Activated CD4-positive, alpha-beta T cell treated with anti-CD3 and anti-CD28 coated beads, Interleukin-2, amount 50 U/mL, for 24 hours (primary cell): Measurements from ENCODE around the gene IGF2.

Source experiments
- DNase-seq, 2 donors: peaks; one replicate each; pipeline ENCODE4 v3.0.0-alpha.2; 2020; ENCODE audit warnings: low read depth in 1 of 2, low spot score in 1 of 2

The IGF2 gene

GRCh38 chr11:2137202-2138067 is 1.8 kb downstream of the IGF2 start:
- DNase-seq: no peak

- DNase-seq: no peak
These were observed 2.3 kb downstream of the IGF2 start for GRCh38 chr11:2136952-2137201.

DNA sequence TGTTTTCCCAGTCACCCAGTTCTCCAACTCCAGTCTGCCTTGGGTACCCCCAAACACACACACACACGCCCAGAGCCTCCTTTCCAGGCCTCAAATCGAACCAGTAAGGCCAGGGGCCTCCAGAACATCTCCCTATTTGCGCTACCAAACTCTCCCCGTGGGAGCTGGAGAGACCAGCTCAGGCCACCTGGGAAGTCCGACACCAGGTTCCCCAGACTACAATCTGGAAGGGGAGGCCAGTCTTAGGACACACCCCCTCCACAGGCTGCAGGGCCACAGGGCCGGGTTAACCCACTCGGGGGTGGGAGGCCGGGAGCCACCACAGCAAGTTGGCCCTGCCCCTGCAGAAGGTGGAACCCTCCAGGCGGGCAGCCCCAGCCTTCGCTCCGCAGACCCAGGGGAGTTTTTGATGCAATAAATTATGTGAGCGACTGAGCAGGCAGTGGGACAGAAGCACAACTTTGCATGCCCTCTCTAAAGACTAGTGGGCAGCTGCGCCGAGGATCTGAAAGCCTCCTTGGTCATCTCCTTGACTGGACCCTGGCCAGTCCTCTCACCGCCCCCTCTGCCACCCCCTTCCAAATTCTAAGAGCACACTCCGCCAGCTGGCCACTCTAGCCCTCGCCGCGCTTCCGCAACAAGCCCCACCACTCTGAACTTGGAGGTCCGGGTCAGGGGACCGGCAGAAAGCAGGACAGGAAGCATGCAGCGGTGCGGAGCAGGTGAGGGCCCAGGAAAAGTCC is 2.8 kb downstream of the IGF2 start:
- no peak for DNase-seq

- DNase-seq: no peak
These were observed 3.5 kb downstream of the IGF2 start for GRCh38 chr11:2135648-2136201.

- DNase-seq: no peak
These were observed 4.1 kb downstream of the IGF2 start for GRCh38 chr11:2135018-2135569.

DNA sequence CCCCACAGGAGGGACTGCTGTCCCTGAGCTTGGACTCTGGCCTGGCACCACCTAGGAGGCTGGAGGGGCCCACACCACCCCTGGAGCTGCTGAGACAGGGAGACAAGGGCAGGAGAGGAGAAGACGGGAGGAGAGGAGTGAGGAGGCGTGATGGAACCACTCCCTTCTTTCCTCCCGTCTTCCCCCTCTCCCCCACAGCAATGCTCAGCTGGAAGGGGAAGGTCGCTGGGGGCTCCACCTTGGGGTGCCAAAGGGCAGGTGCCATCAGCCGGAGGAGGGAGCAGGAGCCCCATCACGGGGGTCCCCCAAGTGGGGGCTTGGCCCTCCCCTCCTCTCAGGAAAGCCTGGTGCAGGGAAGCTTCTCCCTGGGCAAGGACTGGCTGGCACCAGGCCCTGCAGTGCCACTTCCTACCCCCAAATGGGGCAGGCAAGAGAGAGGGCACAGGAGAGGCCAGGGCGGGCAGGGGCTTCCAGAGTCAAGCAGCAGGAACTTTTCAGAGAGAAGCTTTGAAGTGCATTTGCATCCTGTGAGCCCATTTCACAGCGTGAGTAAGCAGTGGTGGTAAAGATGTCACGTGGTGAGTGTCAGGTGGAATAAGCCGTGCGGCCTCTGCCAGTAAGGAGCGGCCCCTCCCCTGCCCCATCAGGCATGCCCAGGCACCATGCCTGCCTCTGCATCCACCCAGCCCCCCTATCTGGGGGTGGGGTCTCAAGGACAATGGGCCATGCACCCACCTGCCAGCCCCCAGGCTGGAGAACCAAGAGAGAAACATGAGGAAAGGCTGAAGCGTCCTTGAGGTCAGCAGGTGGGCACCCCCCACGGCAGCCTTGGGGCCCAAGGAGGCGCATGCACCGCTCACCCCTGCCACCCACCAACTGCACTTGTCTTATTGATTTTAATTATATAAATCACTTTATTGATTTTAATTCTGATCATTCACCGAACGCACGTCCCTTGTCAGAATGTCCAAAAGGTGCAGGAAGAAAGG is 4.9 kb downstream of the IGF2 start:
- DNase-seq: no peak

DNA sequence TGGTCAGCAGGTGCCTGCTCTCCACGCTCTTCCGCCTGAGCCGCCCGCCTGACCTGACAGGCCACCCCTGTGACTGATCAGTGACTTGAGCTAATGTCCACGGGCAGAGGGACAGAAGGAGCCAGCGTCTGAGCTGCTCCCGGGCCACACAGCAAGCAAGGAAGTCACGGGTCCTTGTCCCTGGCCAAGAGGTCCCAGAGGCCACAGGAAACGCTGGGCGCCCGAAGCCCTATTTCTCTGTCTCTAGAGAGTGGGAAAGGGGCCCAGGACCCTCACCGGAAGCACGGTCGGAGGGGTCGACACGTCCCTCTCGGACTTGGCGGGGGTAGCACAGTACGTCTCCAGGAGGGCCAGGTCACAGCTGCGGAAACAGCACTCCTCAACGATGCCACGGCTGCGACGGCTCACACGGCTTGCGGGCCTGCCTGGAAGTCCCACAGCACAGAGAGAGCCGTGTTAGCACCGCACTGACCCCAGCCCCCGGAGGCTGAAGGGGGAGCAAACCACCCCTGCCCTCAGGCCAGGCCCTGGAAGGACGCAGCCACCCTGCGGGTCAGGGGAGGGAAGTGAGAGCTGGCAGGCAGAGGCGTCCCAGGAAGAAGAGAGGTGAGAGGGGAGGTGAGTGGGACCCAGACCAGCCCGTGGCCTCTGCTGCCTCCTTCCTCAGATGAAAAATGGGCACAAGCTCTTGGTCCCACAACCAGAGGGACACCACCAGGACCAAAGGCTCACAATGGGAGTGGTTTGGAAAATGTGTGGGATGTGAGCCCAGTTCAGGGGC is 5.8 kb downstream of the IGF2 start:
- DNase-seq: no peak

DNA sequence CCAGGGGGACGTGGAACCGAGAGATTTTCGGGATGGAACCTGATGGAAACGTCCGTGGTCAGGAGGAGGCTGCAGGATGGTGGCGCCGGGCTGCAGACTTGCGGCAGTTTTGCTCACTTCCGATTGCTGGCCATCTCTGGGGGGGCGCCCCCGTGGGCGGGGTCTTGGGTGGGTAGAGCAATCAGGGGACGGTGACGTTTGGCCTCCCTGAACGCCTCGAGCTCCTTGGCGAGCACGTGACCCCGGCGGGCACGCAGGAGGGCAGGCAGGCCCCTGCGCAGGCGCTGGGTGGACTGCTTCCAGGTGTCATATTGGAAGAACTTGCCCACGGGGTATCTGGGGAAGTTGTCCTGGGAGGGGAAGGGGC is 6.3 kb downstream of the IGF2 start:
- no peak for DNase-seq

DNA sequence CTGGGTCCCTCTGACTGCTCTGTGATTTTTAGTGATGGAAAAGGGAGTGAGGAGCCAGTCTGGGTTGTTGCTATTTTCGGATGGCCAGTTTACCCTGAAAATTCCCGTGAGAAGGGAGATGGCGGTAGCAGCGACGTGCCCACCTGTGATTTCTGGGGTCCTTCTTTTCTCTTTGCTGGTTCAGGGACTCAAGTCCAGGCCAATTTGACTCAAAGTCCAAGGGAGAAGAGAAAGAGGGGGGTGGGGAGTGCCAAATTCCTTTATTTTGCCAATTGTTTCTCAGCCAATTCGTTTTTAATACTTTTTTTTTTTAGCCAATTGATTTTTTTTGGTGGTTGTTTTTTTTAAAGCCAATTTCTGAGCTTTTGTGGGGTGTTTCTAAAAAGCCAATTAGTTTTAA is 6.9 kb downstream of the IGF2 start:
- DNase-seq: no peak

DNA sequence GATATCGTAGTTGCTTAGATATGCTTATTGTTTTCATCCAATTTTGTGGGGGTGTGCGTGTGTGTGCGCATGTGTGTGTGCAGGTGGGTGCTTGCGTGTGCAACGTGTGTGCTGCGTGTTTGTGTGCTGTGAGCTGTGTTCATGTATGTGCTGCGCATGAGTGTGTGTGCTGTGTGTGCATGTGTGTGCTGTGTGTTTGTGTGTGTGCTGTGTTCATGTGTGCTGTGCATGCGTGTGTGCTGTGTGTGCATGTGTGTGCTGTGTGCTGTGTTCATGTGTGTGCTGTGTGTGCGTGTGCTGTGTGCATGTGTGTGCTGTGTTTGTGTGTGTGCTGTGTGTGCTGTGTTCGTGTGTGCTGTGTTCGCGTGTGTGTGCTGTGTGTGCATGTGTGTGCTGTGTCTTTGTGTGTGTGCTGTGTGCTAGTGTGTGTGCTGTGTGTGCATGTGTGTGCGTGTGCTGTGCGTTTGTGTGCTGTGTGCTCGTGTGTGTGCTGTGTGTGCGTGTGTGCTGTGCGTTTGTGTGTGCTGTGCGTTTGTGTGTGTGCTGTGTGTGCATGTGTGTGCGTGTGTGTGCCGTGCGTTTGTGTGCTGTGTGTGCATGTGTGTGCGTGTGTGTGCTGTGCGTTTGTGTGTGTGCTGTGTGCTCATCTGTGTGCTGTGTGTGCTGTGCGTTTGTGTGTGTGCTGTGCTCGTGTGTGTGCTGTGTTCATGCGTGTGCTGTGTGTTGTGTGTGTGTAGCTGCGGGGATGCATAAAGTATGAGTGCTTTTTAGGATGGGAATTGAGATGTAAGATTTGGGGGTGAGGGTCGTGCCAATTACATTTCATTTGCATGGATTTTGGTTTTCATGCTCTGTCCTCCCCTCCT is 7.6 kb downstream of the IGF2 start:
- DNase-seq: no peak

DNA sequence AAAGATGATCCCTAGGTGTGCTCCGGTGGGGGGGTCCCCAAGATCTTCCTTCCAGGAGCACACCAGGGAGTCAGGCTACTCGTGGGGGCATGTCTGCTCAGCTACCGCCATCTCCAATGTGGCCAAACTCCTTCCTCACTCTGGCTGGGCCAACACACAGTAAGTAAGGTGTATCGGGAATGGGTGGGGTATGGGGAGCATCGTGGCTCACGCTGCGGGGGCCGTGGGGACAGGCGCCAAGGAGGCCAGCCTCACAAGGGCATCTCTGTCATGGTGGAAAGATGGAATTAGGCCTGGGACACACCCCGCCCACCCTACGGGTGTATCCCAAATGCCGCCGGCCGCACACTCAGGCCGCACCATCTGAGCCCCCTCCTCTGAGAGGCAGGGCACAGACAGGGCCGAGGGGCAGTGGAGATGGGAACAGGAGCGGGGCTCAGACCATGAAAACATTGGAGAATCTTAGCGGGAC is 8.3 kb downstream of the IGF2 start:
- DNase-seq: no peak

GRCh38 chr11:2129699-2130366 is 9.4 kb downstream of the IGF2 start:
- no peak for DNase-seq

- DNase-seq: no peak
These were observed 9.9 kb downstream of the IGF2 start for GRCh38 chr11:2129308-2129698.

- DNase-seq: no peak
These were observed 10.5 kb downstream of the IGF2 start for GRCh38 chr11:2128511-2129307.

GRCh38 chr11:2128130-2128510 is 11.1 kb downstream of the IGF2 start:
- DNase-seq: no peak

DNA sequence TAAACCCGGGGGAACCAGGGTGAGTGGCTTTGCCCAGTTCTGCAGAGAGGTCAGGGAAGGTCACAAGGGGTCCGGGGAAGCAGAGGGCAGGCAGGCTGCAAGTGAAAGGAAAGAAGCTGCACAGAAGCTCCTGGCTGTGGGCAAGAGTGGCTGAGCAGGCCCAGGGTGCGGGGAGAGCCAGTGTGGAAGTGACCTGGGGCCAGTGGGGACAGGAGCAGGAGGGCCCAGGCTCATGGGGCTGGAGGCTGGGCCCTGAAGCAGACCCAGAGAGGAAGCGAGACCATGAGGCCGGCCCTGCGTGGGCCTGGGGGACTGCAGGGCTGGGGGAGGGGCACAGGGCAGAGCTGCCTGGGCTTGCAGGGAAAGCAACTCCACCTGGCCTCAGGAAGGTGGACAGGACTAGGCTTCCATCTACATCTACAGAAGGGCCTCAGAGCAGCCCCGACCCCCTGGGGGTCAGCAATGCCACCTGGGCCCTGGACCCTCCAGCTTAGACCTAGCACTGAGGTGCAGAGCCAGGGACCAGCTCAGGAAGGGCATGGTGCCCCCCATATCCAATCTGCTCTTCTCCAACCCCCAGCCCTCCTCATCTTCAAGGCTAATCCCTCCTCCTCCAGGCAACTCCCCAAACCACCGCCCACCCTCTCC is 11.6 kb downstream of the IGF2 start:
- DNase-seq: no peak

DNA sequence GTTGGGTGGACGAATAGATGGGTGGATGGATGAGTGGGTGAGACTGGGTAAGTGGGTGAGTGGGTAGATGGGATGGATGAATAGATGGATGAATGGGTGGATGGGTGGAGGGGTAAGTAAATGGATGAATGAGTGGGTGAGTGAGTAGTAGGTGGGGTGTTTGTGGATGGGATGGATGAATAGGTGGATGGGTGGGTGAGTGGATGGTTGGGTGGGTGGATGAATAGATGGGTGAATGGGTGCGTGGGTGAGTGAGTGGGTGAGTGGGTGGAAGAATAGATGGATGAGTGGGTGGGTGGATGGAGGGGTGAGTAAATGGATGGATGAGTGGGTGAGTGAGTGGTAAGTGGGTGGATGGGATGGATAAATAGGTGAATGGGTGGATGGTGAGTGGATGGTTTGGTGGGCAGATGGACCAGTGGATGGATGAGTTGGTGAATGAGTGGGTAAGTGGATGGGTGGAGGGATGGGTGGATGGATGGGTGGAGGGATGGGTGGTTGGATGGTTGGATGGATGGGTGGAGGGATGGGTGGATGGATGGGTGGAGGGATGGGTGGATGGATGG is 12.6 kb downstream of the IGF2 start:
- DNase-seq: no peak
